GM12873 (cell line): ENCODE data around the gene TSN.
A peak's percentile ranks its signal among the peaks of the same experiment; 100 is the strongest.

Experiments used
- CTCF ChIP-seq: IDR thresholded peaks from 2 replicates; pipeline ENCODE4 v1.5.1; 2012; ENCODE audit warnings: low read depth, mild to moderate bottlenecking, moderate library complexity, low read length, control low read depth; ENCODE audit not compliant: insufficient read depth; ENCODE audit errors: missing control alignments

The TSN gene

GRCh38 chr2:121731366-121731765 is 24.1 kb upstream of the TSN start:
- no peak for TF ChIP-seq CTCF

DNA sequence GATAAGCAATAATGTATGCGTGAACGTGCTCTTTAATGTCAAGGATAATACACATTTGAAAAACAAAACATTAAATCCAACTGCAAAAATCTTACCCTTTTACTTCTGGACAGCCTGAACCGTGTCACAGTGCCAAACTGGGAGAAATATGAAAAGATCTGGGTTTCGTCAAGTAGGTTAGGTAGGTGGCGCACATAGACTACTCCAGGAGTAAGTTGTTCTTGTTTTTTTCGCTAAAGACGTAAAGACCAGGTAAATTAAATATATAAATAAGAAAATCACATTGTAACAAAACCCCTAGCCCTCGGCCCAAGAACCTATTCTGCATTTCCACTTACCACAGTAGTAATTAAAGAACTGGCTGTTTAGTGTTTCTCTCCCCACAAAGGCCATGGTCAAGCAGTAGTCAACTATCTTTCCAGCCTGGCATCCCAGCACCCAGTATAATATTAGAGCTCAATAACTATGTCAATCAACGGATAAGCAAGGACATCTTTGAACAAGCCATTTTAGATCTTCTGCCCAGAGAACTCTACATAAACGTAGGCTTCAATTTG is 19.9 kb upstream of the TSN start:
- TF ChIP-seq CTCF = peak; percentile 2

DNA sequence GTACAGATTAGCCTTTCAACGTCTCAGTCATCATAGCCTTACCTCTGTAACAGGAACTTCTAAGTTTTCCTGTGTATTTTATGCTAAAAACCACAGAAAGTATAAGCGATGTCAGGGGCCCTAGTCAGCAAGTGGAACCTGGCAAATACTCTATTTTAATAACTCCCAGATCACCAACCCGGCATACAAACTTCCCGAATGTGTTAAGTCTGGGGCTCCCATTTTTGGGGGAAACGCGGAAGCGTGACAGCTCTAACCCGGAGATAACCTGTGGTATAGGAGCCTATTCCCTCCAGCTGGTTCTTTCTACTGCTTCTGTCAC is 19.4 kb upstream of the TSN start:
- no peak for TF ChIP-seq CTCF

DNA sequence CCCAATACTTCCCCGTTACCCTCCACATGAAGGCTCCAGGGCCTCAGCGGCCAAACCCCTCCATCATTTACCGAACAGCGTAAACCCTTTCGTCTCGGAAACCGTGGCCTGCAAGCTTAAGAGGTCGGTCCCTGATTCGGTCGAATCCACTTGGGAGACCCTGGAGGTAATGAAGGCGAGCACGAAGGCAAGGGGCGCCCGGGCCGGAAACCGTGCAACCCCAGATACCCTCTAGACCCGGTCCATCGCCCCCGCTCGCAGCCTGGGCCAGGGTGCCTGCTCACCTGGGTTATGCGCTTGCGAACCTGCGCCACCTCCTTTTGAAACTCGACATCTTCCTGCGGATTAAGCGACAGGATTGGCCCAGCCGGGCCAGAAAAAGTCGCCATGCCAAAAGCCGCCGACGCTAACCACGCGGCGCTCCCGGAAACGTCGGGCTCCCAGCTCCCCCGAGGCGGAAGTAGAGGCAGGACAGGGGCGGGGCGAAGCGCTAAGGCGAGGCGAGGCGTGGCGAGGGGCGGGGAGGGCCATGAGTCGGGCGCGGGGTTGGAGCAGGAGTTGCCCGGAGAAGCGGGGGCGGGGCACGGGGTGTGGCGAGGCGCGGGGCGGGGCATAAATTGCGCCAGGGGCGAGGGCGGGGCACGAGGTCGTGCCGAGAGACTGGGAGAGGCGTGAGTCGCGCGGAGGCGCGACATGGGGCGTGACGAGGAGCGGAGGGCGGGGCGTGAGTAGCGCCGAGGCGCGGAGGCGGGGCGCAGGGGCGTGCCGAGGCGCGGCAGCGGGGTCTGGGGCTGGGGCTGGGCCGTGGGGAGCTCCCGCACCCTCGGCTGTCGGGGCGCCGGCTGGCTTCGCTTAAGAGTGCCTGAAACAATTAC is 18.8 kb upstream of the TSN start, which contains the start of gene NIFK:
NIFK (minus strand) TSS at position 414 of the 875 bp plus-strand sequence; CDS start at position 389, 25 bp downstream.
- TF ChIP-seq CTCF = no peak

GRCh38 chr2:121740973-121741372 is 14.5 kb upstream of the TSN start:
- TF ChIP-seq CTCF = no peak

DNA sequence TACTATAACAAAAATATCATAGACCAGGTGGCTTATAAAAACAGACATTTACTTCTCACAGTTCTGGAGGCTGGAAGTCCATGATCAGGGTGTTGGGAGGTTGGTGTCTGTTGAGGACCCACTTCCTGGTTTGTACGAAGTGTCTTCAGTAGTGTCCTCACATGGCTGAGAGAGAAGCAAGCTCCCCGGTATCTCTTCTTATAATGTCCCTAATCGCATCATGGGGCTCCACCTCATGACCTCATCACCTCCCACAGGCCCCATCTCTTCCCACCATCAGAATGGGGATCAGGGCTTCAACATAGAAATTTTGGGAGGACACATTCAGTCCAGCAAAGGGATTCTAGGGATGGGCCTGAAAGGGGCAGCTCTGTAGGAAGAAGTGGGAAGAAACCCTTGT is 14.0 kb upstream of the TSN start:
- no peak for TF ChIP-seq CTCF

GRCh38 chr2:121746071-121746578 is 9.3 kb upstream of the TSN start:
- no peak for TF ChIP-seq CTCF
